ENCODE results near the gene NFRKB.

DNA sequence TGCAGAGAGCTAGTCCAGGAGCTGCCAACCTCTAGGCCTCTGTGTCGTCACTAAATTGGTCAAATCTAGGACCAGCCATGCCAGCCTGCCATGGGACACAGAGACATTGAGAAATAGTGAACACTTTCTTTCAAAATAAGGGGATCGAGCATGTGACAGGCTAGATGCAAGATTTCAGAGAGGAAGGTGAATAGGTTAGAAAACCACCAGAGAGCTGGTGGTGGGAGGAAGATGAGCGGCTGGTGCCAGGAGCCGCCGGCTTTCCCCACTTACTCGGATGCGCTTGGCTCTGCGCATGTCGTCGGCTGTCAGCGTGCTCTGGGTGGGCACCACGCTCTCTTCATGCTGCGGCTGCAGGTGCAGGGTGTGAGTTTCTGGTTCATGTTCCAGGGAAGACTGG, 35.4 kb upstream of the NFRKB start:
- TF ChIP-seq, protein P1, sequence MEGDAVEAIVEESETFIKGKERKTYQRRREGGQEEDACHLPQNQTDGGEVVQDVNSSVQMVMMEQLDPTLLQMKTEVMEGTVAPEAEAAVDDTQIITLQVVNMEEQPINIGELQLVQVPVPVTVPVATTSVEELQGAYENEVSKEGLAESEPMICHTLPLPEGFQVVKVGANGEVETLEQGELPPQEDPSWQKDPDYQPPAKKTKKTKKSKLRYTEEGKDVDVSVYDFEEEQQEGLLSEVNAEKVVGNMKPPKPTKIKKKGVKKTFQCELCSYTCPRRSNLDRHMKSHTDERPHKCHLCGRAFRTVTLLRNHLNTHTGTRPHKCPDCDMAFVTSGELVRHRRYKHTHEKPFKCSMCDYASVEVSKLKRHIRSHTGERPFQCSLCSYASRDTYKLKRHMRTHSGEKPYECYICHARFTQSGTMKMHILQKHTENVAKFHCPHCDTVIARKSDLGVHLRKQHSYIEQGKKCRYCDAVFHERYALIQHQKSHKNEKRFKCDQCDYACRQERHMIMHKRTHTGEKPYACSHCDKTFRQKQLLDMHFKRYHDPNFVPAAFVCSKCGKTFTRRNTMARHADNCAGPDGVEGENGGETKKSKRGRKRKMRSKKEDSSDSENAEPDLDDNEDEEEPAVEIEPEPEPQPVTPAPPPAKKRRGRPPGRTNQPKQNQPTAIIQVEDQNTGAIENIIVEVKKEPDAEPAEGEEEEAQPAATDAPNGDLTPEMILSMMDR (IDR thresholded peaks at IDR 0.05; ENCODE audit: low read depth, low read length): no peak
- TF ChIP-seq EZH2phosphoT487 (IDR thresholded peaks at IDR 0.05; ENCODE audit: low read depth): no peak
